GM21528 (cell line): Measurements from ENCODE around the gene SHISA3.
"Not testable (repeated sequence)": the region's sequence is repeated elsewhere in the genome, so short reads cannot be mapped to it uniquely, and the experiment has no call there.

ENCODE experiments used
- ATAC-seq: cut with Tn5 transposase; IDR thresholded peaks from one replicate; pipeline ENCODE4 v1.9.1; 2021; ENCODE audit warnings: mild to moderate bottlenecking, moderate library complexity; ENCODE audit not compliant: unreplicated experiment, low FRiP score

Gene SHISA3

GRCh38 chr4:42396752-42397634 lies at the start of gene SHISA3:
SHISA3 (plus strand) TSS chr4:42397488; CDS start chr4:42398057, 569 bp downstream.
- ATAC-seq = peak; percentile 51

- no peak for ATAC-seq
Measured at GRCh38 chr4:42348247-42348646, 49.0 kb upstream of the SHISA3 start.

- ATAC-seq = no peak
Measured at GRCh38 chr4:42348692-42349091, 48.6 kb upstream of the SHISA3 start.

DNA sequence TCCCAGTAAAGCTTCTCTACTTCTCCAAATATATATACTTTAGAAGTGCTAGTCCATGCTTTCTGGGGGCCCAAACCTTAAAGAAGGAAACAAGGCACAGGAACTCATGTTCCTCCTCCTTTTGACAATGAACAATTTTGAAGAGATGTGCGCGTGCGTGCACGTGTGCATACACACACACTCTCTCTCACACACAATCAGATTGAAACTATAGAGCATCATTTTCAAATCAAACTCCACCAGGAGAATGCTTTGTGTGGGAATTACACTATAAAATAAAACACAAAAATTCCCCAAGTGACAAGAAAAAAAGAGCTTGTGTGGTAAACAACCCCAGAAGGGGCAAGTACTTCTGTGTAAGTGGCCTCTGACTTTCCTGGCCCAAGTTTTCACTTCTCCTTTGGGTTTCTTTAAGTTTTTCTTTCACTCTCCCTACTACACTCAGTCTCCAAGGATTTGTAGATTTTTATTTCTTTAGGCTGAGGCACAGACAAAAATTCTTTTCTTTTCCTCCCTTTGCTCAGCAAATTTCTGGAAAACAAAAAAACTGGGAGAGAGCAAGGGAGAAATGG lies 46.6 kb upstream of the SHISA3 start:
- ATAC-seq = no peak

GRCh38 chr4:42352049-42352448 lies 45.2 kb upstream of the SHISA3 start:
- ATAC-seq = no peak

GRCh38 chr4:42357325-42357724 lies 40.0 kb upstream of the SHISA3 start:
- ATAC-seq = no peak

DNA sequence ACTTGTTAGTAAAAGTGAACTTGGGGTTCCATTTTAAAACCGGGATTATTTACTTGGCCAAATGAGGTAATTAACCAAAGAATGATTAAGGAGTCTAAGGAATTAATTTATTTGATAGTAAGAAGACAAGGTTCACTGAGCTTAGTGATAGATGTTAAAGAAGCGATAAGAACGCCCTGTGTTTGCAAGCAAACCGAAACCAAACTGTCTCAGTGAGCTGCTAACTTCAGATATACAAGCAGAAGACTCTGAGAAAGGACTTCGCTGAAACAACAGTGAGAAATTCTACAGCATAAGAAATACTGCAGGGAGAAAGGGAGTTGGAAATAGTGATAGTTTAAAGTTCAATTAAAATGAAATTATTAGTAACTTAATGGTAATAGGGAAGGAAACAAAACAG lies 37.6 kb upstream of the SHISA3 start:
- no peak for ATAC-seq

- ATAC-seq = no peak
Measured at GRCh38 chr4:42360256-42360669, 37.0 kb upstream of the SHISA3 start.

DNA sequence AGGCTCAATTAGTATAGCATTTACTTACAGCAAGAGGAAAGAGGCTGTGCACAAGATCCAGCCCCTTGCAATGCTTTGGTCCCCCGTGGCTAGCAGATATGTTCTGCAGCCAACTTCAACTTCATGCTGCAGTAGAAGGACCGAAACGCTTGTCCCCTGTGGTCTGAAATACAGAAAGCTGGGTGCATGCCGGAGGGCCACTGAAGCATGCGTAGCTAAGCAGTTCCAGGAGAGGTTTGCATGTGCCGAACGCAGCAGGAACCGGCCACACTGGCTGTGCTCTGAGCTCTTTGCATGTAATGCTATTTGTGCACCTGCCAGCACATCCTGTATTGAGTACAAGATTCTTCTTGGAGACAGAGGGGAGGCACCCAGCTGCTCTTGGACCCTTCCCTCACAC lies 35.8 kb upstream of the SHISA3 start:
- no peak for ATAC-seq

GRCh38 chr4:42362591-42362990 lies 34.7 kb upstream of the SHISA3 start:
- no peak for ATAC-seq

DNA sequence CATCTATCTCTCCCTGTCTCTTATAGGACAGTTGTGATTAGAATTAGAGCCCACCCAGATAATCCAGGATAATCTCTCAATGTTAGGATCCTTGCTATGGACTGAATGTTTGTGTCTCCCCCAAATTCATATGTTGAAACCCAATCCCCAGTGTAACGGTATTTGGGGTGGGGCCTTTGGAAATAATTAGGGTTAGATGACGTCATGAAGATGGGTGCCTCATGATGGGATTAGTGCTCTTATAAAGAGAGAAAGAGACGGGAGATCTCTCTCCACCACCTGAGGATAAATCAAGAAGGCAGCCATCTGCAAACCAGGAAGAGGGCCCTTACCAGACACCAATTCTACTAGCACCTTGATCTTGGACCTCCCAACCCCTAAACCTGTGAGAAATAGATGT lies 33.7 kb upstream of the SHISA3 start:
- ATAC-seq = no peak

DNA sequence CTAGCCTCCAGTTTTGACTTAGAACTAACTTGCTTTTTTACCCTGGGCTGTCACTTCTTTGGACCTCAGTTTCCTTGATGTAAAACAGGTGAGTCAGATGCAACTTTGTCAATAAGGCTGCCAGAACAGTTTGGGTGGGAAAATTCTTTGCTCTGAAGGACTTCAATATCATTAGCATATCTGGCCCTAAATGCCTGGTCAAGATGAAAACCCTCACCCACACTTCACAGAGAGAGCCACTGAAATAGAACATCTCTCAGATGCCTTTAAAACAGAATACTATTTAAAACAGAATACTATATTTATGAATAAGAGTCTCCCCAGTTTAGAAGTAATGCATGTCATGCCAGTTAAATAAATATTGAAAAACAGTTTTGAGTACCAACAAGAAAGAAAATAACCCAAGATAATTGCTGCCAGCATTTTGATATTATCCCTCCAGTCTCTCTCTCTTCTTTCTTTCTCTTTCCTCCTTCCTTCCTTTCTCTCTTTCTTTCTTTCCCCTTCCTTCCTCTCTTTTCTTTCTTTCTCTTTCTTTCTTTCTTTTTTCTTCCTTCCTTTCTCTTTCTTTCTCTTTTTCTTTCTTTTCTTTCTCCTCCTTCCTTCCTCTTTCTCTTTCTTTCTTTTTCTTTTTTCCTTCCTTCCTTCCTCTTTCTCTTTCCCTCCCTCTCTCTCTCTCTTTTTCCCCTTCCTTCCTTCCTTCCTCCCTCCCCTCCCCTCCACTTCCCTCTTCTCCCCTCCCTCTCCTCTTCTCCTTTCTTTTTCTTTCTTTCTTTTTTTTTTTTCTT lies 32.8 kb upstream of the SHISA3 start:
- no peak for ATAC-seq

DNA sequence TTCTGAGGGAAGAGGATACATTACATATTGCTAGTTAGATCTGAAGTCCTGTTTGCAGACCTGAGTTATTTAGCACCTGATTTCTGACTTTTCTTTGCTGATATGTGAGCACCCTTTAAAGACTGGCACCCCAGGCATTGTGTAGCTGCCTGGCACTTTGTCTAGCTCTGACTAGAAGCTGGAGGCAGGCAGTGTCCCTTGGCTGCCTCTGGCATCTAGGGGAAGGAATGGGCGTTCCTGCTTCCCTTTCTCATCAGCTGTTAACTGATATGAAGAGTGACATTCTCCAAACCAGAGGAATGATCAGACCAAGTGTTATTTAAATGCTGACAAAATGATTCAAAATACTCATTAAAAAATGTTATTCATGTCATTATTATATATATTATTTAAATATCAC lies 30.3 kb upstream of the SHISA3 start:
- no peak for ATAC-seq

DNA sequence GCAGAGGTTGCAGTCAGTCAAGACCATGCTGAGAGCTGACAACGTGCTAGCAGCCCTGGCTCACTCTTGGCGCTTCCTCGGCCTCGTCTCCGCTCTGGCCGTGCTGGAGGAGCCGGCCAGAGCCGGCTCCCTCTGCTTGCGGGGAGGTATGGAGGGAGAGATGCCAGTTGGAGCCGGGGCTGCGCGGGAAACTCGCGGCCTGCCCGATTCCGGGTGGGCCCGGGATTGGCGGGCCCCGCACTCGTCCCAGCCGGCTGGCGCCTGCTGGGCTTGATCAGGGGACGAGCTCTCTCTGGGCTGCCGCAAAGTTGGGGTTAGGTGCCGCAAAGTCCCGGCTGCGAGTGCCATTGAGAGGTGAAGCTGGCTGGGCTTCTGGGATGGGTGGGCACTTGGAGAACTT lies 27.8 kb upstream of the SHISA3 start:
- ATAC-seq = no peak

DNA sequence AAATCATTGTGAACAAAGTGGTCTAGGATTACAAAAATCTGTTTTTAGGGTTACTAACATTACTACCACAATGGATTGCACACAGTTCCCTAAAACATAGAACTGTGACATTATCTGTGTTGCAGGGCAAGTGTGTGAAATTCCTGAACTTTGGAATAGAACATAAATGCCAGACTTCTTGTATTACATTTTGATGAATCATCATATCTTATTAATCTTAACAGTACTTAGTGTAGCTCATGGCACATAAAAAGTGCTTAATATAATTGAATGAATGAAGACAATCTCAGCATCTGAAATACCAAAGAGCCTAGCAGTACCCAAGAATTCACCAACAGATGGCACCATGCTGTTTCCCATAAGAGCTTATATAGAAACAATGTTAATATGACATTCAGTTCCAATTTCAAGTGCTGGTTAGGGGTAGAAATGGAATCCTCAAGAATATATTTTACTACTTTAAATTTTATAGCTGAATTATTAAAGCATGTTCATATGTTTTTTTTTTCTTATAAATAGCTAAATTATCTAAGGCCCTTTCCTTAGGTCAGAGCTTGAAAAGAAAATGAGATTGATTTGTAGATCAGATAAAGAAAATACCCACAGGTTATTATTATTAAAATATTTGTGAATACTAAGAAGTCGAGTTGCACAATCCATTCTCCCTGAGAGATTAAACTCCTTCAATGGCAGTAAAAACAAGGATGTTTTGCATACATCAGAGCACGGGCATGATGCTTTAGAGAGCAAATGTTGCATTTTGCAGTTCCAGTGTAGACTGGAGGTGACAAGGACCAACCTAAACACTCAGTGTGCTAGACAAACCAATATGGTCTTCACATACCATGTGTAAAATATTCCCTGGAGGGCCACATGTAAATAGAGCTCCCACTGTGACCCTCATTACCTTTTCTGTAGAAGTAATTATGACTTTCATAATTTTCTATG lies 25.7 kb upstream of the SHISA3 start:
- ATAC-seq = no peak

DNA sequence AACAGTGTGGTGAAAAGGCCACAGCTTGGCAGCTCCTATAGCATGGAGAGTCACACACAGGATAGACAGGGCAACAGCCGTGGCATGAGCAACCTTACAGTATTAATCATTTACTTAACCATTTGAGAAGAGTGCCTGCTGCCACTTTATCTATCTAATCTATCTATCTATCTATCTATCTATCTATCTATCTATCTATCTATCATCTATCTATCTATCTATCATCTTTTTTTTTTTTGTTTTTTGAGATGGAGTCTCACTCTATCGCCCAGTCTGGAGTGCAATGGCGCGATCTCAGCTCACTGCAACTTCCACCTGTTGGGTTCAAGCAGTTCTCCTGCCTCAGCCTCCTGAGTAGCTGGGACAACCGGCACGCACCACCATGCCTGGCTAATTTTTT lies 25.0 kb upstream of the SHISA3 start:
- not testable (repeated sequence) for ATAC-seq

DNA sequence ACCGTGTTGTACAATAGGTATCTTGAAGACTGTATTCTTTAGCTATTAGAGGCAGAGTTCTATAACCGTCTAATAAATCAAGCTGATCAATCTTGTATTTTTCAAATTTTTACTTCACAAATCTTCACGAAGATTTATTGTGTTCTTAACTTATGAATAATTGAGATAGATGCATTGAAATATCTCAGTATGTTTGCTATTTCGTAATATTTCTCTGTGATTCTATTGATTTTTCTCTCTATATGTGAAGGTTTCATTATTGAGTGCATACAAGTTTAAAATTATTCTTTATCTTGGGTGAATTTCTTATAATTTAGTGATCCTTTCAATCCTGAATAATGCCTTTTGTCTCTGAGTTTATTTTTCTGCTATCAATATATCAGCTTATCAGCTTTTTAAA lies 19.8 kb upstream of the SHISA3 start:
- ATAC-seq = no peak

GRCh38 chr4:42381666-42382065 lies 15.6 kb upstream of the SHISA3 start:
- ATAC-seq = no peak

DNA sequence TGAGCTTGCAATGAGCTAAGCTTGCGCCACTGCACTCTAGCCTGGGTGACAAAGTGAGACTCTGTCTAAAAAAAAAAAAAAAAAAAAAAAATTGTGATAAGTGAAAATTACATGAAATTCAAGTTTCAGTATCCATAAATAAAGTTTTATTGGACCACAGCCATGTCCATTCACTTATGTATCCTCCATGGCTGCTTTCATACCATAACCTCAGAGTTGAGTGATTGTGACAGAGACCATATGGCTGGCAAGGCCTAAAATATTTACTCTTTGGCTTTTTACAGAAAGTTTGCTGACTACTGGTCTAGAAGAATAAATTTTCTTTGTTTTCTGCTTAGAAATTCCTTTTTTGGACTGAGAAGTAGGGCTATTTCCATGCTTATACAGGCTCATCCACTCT lies 11.8 kb upstream of the SHISA3 start:
- no peak for ATAC-seq

GRCh38 chr4:42390622-42391354 lies 6.5 kb upstream of the SHISA3 start:
- no peak for ATAC-seq
